Subcutaneous adipose tissue (tissue), 4 donors: ENCODE data around the gene COA3. TPM values are rescaled to one million over a fixed set of nuclear protein-coding genes. Genes with fewer than 3 reads are reported as not detected.

Experiments
- total RNA-seq, 4 donors: library from RNA; depleted of rRNA; stranded (reverse); fragments of >200 nt; gene quantifications; one replicate each; pipeline ENCODE4 v1.1.0, GENCODE V29; 2016
- TF ChIP-seq, protein P1 (sequence below): fragments of 450-650 bp; IDR thresholded peaks from one replicate; pipeline ENCODE4 v1.5.1; 2016; ENCODE audit warnings: low read depth, mild to moderate bottlenecking, control low read depth, antibody characterized with exemption, moderate library complexity

Gene COA3, protein sequence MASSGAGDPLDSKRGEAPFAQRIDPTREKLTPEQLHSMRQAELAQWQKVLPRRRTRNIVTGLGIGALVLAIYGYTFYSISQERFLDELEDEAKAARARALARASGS
- total RNA-seq, result 10 to 100 TPM; 51.8 to 76.6 (median 60.4) TPM

DNA sequence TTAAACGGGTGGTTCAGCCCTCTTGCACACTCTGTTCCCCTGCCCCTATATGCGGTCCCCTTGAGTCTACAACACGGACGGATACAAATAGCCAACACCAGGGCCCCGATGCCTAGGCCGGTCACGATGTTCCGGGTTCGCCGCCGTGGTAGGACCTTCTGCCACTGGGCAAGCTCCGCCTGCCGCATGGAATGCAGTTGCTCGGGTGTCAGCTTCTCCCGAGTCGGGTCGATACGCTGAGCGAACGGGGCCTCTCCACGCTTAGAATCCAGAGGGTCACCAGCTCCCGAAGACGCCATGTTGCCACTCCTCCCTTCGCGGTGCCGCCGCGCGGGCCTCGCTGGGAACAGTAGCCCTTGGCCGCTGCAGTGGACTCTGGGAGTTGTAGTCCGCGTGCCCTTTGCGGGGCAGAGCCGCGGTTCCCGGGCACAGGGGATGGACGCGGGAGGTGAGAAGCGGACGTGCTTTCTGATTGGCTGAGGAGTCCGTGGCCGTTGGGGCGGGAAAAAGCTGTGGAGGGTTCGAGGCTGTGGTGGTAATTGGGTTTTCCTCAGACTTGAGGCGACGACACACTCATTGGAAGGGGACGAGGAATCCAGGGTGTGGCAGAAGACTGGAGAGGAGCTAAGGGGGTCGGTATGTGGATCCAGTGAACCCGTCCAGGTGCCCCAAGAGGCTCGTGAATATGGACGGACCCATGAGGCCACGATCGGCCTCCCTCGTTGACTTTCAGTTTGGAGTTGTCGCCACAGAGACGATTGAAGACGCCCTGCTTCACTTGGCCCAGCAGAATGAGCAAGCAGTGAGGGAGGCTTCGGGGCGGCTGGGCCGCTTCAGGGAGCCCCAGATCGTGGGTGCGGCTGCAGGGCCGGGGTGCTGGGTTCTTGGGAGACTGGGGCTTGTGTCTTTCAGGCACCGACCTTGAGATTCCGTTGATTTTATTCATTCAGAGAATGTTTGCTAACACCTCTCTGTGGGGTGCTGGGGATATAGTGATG lies at the start of gene COA3, which contains the start of gene CNTD1:
COA3 (minus strand) TSS at position 322 of the 998 bp plus-strand sequence; CDS start at position 299, 23 bp downstream.
CNTD1 (plus strand) TSS at position 479 of the 998 bp plus-strand sequence; CDS start at position 686, 207 bp downstream.
- TF ChIP-seq, protein P1, sequence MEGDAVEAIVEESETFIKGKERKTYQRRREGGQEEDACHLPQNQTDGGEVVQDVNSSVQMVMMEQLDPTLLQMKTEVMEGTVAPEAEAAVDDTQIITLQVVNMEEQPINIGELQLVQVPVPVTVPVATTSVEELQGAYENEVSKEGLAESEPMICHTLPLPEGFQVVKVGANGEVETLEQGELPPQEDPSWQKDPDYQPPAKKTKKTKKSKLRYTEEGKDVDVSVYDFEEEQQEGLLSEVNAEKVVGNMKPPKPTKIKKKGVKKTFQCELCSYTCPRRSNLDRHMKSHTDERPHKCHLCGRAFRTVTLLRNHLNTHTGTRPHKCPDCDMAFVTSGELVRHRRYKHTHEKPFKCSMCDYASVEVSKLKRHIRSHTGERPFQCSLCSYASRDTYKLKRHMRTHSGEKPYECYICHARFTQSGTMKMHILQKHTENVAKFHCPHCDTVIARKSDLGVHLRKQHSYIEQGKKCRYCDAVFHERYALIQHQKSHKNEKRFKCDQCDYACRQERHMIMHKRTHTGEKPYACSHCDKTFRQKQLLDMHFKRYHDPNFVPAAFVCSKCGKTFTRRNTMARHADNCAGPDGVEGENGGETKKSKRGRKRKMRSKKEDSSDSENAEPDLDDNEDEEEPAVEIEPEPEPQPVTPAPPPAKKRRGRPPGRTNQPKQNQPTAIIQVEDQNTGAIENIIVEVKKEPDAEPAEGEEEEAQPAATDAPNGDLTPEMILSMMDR, result no peak

DNA sequence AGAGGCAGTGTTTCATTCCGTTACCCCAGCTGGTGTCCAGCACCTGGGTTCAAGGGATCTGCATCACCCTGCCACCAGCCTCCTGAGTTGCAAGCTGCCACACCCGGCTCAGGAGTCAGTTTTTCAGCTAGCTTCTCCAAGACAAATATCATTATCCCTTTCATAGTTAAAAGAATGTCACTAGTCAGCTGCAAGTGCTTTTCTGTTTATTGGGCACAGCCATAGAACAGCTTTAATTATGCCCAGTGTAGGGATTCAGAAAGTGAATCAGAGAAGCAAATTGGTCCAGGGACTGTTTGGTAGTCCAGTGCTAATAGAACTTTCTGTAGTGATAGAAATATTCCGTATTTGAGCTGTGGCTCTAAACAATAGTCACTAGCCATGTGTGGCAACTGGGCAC lies 49.6 kb upstream of the COA3 start:
- TF ChIP-seq, protein P1, result no peak

DNA sequence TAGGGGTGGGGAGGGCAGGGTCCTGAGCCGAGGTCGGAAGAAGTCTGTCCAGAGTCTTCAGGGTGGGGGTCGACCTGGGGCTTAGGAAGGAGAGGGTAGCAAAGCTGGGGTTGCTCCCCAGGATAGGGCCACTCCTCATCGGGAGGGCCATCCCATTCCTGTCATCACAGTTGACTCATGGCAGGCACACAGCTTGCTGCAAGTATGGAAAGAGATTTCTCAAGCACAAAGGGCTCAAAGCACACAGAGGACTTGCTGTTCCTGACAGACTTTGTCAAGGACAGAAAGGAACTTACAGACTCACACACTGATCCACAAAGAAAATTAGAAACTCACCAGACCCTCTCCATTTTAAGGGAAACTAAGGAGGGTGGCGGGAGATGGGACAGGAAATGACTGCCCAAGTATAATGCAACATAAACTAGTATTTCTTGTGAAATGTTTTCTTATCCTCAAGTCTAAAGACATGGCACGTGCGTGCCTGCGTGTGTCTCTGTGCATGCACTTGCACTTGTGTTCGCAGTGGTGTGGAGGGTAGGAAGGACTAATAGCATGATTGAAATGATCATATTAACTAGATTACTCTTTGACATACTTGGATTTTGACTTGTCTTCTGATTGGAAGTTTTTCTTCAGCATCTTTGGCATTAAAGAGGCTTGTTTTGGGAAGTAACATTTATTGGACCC lies 48.2 kb upstream of the COA3 start:
- TF ChIP-seq, protein P1, result no peak

DNA sequence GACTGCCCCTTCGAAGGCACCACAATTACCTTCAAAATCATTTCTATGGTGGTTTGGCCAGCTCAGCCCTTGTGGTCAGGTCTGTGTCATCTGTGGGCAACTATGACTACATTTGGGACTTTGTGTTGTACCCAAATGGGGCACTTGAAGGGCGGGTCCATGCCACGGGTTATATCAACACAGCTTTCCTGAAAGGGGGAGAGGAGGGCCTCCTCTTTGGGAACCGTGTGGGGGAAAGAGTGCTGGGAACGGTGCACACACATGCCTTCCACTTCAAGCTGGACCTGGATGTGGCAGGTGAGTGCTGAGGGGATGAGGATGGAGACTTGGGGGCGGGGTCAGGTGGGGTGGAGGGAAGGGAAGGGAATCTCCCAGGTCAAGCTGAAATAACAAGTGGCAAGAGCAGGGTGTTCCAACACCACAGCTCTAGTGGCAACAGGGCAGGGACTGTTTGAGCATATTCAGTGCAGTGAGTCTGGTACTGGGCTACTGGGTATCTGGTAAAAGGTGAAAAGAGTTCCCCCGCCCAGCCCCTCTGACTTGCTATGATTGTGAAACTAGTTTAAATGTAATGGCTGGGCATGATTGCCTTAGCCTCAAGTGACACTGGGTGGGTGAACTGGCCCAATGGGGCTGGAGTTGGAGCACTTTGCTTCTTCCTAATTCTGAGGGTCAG lies 47.6 kb upstream of the COA3 start:
- TF ChIP-seq, protein P1, result no peak

DNA sequence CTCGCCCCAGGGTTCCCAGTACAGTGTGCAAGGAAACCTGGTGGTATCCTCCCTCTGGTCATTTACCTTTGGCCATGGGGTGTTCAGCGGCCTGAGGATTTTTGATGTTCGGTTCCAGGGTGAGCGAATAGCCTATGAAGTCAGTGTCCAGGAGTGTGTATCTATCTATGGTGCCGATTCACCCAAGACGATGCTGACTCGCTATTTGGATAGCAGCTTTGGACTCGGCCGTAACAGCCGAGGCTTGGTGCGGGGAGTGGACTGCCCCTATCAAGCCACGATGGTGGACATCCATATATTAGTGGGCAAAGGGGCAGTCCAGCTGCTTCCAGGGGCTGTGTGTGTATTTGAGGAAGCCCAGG lies 47.0 kb upstream of the COA3 start:
- TF ChIP-seq, protein P1, result no peak

DNA sequence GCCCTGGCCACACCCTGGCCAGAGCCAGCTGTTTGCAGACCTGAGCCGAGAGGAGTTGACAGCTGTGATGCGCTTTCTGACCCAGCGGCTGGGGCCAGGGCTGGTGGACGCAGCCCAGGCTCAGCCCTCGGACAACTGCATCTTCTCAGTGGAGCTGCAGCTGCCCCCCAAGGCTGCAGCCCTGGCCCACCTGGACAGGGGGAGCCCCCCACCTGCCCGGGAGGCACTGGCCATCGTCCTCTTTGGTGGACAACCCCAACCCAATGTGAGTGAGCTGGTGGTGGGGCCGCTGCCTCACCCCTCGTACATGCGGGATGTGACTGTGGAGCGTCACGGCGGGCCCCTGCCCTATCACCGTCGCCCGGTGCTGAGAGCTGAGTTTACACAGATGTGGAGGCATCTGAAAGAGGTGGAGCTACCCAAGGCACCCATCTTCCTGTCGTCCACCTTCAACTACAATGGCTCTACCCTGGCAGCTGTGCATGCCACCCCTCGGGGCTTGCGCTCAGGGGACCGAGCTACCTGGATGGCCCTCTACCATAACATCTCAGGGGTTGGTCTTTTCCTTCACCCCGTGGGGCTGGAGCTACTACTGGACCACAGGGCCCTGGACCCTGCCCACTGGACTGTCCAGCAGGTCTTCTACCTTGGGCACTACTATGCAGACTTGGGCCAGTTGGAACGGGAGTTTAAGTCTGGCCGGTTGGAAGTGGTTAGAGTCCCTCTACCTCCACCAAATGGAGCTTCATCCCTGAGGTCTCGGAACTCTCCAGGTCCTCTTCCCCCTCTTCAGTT lies 46.5 kb upstream of the COA3 start:
- TF ChIP-seq, protein P1, result no peak
